Neural progenitor cell (in vitro differentiated cells): Measurements from ENCODE around the gene SRRD.

ENCODE experiments used
- EZH2 ChIP-seq: fragments of 200-600 bp; sonication (generic); IDR thresholded peaks from 2 replicates; pipeline ENCODE4 v1.6.1; 2017; ENCODE audit warnings: antibody characterized with exemption, mild to moderate bottlenecking, moderate library complexity
- TF ChIP-seq, protein P1 (sequence below): fragments of 200-600 bp; sonication (generic); IDR thresholded peaks from 2 replicates; pipeline ENCODE4 v1.5.1; 2017; ENCODE audit warnings: antibody characterized with exemption, mild to moderate bottlenecking

DNA sequence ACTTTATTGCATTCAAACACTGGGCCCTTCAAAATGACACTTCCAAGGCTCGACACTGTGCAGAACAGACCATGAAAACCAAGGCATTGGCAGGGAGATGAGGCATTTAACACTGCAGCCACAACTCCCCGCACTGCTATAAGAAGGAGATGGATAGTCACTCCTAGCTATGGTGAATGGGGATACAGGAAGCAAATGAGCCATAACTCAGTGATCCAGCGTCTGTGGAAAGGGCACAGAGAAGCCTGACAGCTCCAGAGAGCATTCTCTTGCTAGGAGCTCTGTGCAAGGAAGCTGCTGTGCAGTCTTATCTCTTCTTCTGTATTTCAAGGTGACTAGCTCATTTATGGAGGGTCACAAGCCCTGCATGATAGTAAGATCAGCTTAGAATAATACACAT is 21.0 kb upstream of the SRRD start:
- TF ChIP-seq, protein P1, sequence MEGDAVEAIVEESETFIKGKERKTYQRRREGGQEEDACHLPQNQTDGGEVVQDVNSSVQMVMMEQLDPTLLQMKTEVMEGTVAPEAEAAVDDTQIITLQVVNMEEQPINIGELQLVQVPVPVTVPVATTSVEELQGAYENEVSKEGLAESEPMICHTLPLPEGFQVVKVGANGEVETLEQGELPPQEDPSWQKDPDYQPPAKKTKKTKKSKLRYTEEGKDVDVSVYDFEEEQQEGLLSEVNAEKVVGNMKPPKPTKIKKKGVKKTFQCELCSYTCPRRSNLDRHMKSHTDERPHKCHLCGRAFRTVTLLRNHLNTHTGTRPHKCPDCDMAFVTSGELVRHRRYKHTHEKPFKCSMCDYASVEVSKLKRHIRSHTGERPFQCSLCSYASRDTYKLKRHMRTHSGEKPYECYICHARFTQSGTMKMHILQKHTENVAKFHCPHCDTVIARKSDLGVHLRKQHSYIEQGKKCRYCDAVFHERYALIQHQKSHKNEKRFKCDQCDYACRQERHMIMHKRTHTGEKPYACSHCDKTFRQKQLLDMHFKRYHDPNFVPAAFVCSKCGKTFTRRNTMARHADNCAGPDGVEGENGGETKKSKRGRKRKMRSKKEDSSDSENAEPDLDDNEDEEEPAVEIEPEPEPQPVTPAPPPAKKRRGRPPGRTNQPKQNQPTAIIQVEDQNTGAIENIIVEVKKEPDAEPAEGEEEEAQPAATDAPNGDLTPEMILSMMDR = no peak
- no peak for TF ChIP-seq EZH2
